Naive thymus-derived CD8-positive, alpha-beta T cell (primary cell): ENCODE data around the gene ESYT2. TPM values are rescaled to one million over a fixed set of nuclear protein-coding genes. Genes with fewer than 3 reads are reported as not detected.

Source experiments
- ATAC-seq, 2 donors: fragments of 150-1000 bp; cut with Tn5 transposase in 1 of 2; sonication (Bioruptor Pico), chemical (Tn5 transposase) in 1 of 2; 1 replicate in 1 of 2; 2 replicates in 1 of 2; pipeline ENCODE4 v1.10.0; 2021; ENCODE audit warnings: mild to moderate bottlenecking in 2 of 2, moderate library complexity in 2 of 2
- POLR2A ChIA-PET: fragments of 350-600 bp; sonication (Branson Sonifier 250); formaldehyde crosslinking; loops from one replicate; lab custom pipeline; 2021; ENCODE audit warnings: antibody characterized with exemption; lab: Charles Lee
- DNase-seq, 10 donors: peaks; one replicate each; pipeline versions ENCODE4 v3.0.0 to v3.0.0-alpha.2; 2020 to 2022
- H3K27ac Mint-ChIP-seq, 10 donors: one replicate each; pipeline ENCODE4 v1.8.0; 2020 to 2022; ENCODE audit warnings: mild to moderate bottlenecking in 10 of 10, mixed read lengths in 10 of 10, moderate library complexity in 4 of 10, inconsistent platforms in 1 of 10
- H3K27me3 Mint-ChIP-seq, 5 donors: one replicate each; pipeline ENCODE4 v1.8.0; 2021 to 2022; ENCODE audit warnings: mixed read lengths in 5 of 5
- H3K36me3 Mint-ChIP-seq, 3 donors: one replicate each; pipeline ENCODE4 v1.8.0; 2020 to 2022; ENCODE audit warnings: mixed read lengths in 3 of 3, mild to moderate bottlenecking in 2 of 3, inconsistent platforms in 1 of 3
- H3K4me1 Mint-ChIP-seq, 4 donors: one replicate each; pipeline ENCODE4 v1.8.0; 2021 to 2022; ENCODE audit warnings: mixed read lengths in 4 of 4
- H3K4me3 Mint-ChIP-seq, 10 donors: one replicate each; pipeline ENCODE4 v1.8.0; 2020 to 2022; ENCODE audit warnings: mild to moderate bottlenecking in 10 of 10, mixed read lengths in 10 of 10, moderate library complexity in 6 of 10, inconsistent platforms in 1 of 10
- H3K9me3 Mint-ChIP-seq, 9 donors: one replicate each; pipeline ENCODE4 v1.8.0; 2020 to 2022; ENCODE audit warnings: mixed read lengths in 9 of 9, mild to moderate bottlenecking in 3 of 9, inconsistent platforms in 1 of 9, moderate library complexity in 1 of 9
- polyA plus RNA-seq, 3 donors: library from polyadenylated mRNA; unstranded; fragments of 300-500 nt; fragmentation: Illumina TruSeq; gene quantifications; one replicate each; pipeline ENCODE4 v1.2.3, GENCODE V29; 2021
- total RNA-seq, 8 experiments: library from RNA in 2 of 8; stranded (reverse) in 2 of 8; gene quantifications; one replicate each; pipeline ENCODE4 v1.2.3 and lab custom pipeline; 2021 to 2026

ESYT2 gene
- total and polyA plus RNA-seq, 5 experiments from 2014 or later: 58.6 to 105 (median 93.3) TPM

GRCh38 chr7:158776474-158776873 is 52.8 kb downstream of the ESYT2 start:
- peaks cover 25 to 47% (median 32%) of the 10 kb centered on the region in 4 donors for H3K4me1 Mint-ChIP-seq
- DNase-seq: no peak
- H3K27ac Mint-ChIP-seq: peak overlapping the region in 6 of 10 donors; percentile 22 to 82 (median 37)
- H3K27me3 Mint-ChIP-seq: no peaks in the 10 kb centered on the region
- peaks cover 5 to 61% (median 33%) of the 10 kb centered on the region in 3 donors for H3K36me3 Mint-ChIP-seq
- no peaks in the 10 kb centered on the region for H3K9me3 Mint-ChIP-seq
- no peak overlapping the region for H3K4me3 Mint-ChIP-seq
- POLR2A ChIA-PET: interaction anchor here (0.9 to 1.0 kb wide), 2 partner anchors 33 to 200 kb away, joined by 3 to 9 read pairs; no protein-coding TSS in a partner anchor
- no peak for ATAC-seq

GRCh38 chr7:158774952-158775351 is 54.4 kb downstream of the ESYT2 start:
- DNase-seq (no peak), ATAC-seq (no peak)
- peaks cover 25 to 47% (median 32%) of the 10 kb centered on the region in 4 donors for H3K4me1 Mint-ChIP-seq
- POLR2A ChIA-PET: interaction anchor here (0.5 kb wide), 1 partner anchor 132 kb away, joined by 3 read pairs; no protein-coding TSS in a partner anchor
- peaks cover 5 to 65% (median 34%) of the 10 kb centered on the region in 3 donors for H3K36me3 Mint-ChIP-seq
- H3K4me3 Mint-ChIP-seq: peak overlapping the region in 3 of 10 donors; percentile 7 to 43 (median 15)
- no peaks in the 10 kb centered on the region for H3K27me3 Mint-ChIP-seq
- peak overlapping the region in 9 of 10 donors; percentile 31 to 84 (median 62) for H3K27ac Mint-ChIP-seq
- H3K9me3 Mint-ChIP-seq: no peaks in the 10 kb centered on the region

- H3K27ac Mint-ChIP-seq: peak overlapping the region in 1 of 10 donors; percentile 56
- no peaks in the 10 kb centered on the region for H3K9me3 Mint-ChIP-seq
- ATAC-seq: no peak
- DNase-seq: no peak
- POLR2A ChIA-PET: no interaction called here
- H3K4me1 Mint-ChIP-seq: peaks cover 18 to 45% (median 30%) of the 10 kb centered on the region in 4 donors
- no peak overlapping the region for H3K4me3 Mint-ChIP-seq
- no peaks in the 10 kb centered on the region for H3K27me3 Mint-ChIP-seq
- peaks cover 5 to 67% (median 37%) of the 10 kb centered on the region in 3 donors for H3K36me3 Mint-ChIP-seq
These were observed 56.4 kb downstream of the ESYT2 start for GRCh38 chr7:158772916-158773315.

GRCh38 chr7:158771213-158771834 is 58.0 kb downstream of the ESYT2 start:
- H3K4me3 Mint-ChIP-seq: no peak overlapping the region
- peaks cover 11 to 33% (median 25%) of the 10 kb centered on the region in 4 donors for H3K4me1 Mint-ChIP-seq
- peak overlapping the region in 2 of 10 donors; percentile 23 to 69 for H3K27ac Mint-ChIP-seq
- POLR2A ChIA-PET: no interaction called here
- DNase-seq: no peak
- H3K9me3 Mint-ChIP-seq: no peaks in the 10 kb centered on the region
- H3K36me3 Mint-ChIP-seq: peaks cover 0 to 69% (median 30%) of the 10 kb centered on the region in 3 donors
- no peaks in the 10 kb centered on the region for H3K27me3 Mint-ChIP-seq
- ATAC-seq: no peak

GRCh38 chr7:158767707-158768106 is 61.6 kb downstream of the ESYT2 start:
- H3K9me3 Mint-ChIP-seq: no peaks in the 10 kb centered on the region
- H3K4me1 Mint-ChIP-seq: peaks cover 2 to 10% (median 4%) of the 10 kb centered on the region in 4 donors
- H3K4me3 Mint-ChIP-seq: no peak overlapping the region
- DNase-seq (no peak), ATAC-seq (no peak)
- POLR2A ChIA-PET: interaction anchor here (1.2 to 1.6 kb wide), 2 partner anchors 16 to 62 kb away, joined by 3 read pairs; partner anchors contain the start of gene ESYT2
- no peaks in the 10 kb centered on the region for H3K27me3 Mint-ChIP-seq
- peak overlapping the region in 3 of 10 donors; percentile 20 to 61 (median 59) for H3K27ac Mint-ChIP-seq
- H3K36me3 Mint-ChIP-seq: peaks cover 0 to 72% (median 8%) of the 10 kb centered on the region in 3 donors

- Mint-ChIP-seq H3K4me3 (no peak overlapping the region), H3K27ac (peak overlapping the region in 5 of 10 donors; percentile 12 to 59 (median 43)), H3K36me3 (peaks cover 6 to 68% (median 11%) of the 10 kb centered on the region in 3 donors), H3K9me3 (no peaks in the 10 kb centered on the region), H3K4me1 (peaks cover 3 to 17% (median 9%) of the 10 kb centered on the region in 4 donors), H3K27me3 (no peaks in the 10 kb centered on the region)
- ATAC-seq (no peak), DNase-seq (no peak)
- POLR2A ChIA-PET: interaction anchor here (1.6 to 1.7 kb wide), 2 partner anchors 17 to 63 kb away, joined by 3 read pairs; no protein-coding TSS in a partner anchor
These were observed 62.6 kb downstream of the ESYT2 start for GRCh38 chr7:158766570-158767281.

- POLR2A ChIA-PET: interaction anchor here (1.7 kb wide), 1 partner anchor 64 kb away, joined by 6 read pairs; the partner anchor contains the start of gene ESYT2
- Mint-ChIP-seq H3K4me3 (no peak overlapping the region), H3K4me1 (peaks cover 3 to 27% (median 16%) of the 10 kb centered on the region in 4 donors), H3K9me3 (no peaks in the 10 kb centered on the region), H3K27ac (peak overlapping the region in 4 of 10 donors; percentile 43 to 69 (median 46)), H3K27me3 (no peaks in the 10 kb centered on the region), H3K36me3 (peaks cover 6 to 77% (median 11%) of the 10 kb centered on the region in 3 donors)
- no peak for DNase-seq
- ATAC-seq: no peak
These were observed 64.3 kb downstream of the ESYT2 start for GRCh38 chr7:158765020-158765419.

- Mint-ChIP-seq H3K27ac (peak overlapping the region in 4 of 10 donors; percentile 11 to 52 (median 34)), H3K4me3 (no peak overlapping the region), H3K27me3 (no peaks in the 10 kb centered on the region), H3K9me3 (no peaks in the 10 kb centered on the region), H3K4me1 (peaks cover 3 to 27% (median 14%) of the 10 kb centered on the region in 4 donors), H3K36me3 (peaks cover 6 to 87% (median 13%) of the 10 kb centered on the region in 3 donors)
- no peak for DNase-seq
- POLR2A ChIA-PET: interaction anchor here (1.7 kb wide), 1 partner anchor 66 kb away, joined by 6 read pairs; the partner anchor contains the start of gene ESYT2
- ATAC-seq: no peak
These were observed 65.8 kb downstream of the ESYT2 start for GRCh38 chr7:158763454-158764033.

GRCh38 chr7:158761945-158762344 is 67.4 kb downstream of the ESYT2 start:
- Mint-ChIP-seq H3K4me3 (no peak overlapping the region), H3K4me1 (peaks cover 3 to 34% (median 16%) of the 10 kb centered on the region in 4 donors), H3K36me3 (peaks cover 6 to 91% (median 18%) of the 10 kb centered on the region in 3 donors), H3K27ac (peak overlapping the region in 7 of 10 donors; percentile 2 to 64 (median 32)), H3K27me3 (no peaks in the 10 kb centered on the region), H3K9me3 (no peaks in the 10 kb centered on the region)
- no peak for DNase-seq
- POLR2A ChIA-PET: interaction anchor here (0.9 to 1.3 kb wide), 2 partner anchors 9 to 68 kb away, joined by 3 to 4 read pairs; partner anchors contain the start of gene ESYT2
- no peak for ATAC-seq

- peaks cover 0 to 31% (median 16%) of the 10 kb centered on the region in 4 donors for H3K4me1 Mint-ChIP-seq
- no peak overlapping the region for H3K4me3 Mint-ChIP-seq
- DNase-seq (peak in 6 of 10 donors; percentile 18 to 67 (median 30)), ATAC-seq (peak; percentile 66 to 78)
- POLR2A ChIA-PET: interaction anchor here (1.4 kb wide), 1 partner anchor 18 kb away, joined by 3 read pairs; no protein-coding TSS in a partner anchor
- H3K27ac Mint-ChIP-seq: peak overlapping the region in 9 of 10 donors; percentile 28 to 85 (median 47)
- H3K27me3 Mint-ChIP-seq: no peaks in the 10 kb centered on the region
- peaks cover 6 to 89% (median 20%) of the 10 kb centered on the region in 3 donors for H3K36me3 Mint-ChIP-seq
- no peaks in the 10 kb centered on the region for H3K9me3 Mint-ChIP-seq
These were observed 68.4 kb downstream of the ESYT2 start for GRCh38 chr7:158760936-158761335.

- peaks cover 6 to 87% (median 20%) of the 10 kb centered on the region in 3 donors for H3K36me3 Mint-ChIP-seq
- DNase-seq: no peak
- H3K4me1 Mint-ChIP-seq: peaks cover 0 to 31% (median 16%) of the 10 kb centered on the region in 4 donors
- ATAC-seq: no peak
- H3K27ac Mint-ChIP-seq: peak overlapping the region in 3 of 10 donors; percentile 14 to 47 (median 40)
- H3K4me3 Mint-ChIP-seq: no peak overlapping the region
- H3K27me3 Mint-ChIP-seq: no peaks in the 10 kb centered on the region
- POLR2A ChIA-PET: interaction anchor here (0.7 to 1.4 kb wide), 2 partner anchors 18 to 69 kb away, joined by 3 read pairs; partner anchors contain the start of gene ESYT2
- H3K9me3 Mint-ChIP-seq: no peaks in the 10 kb centered on the region
These were observed 68.9 kb downstream of the ESYT2 start for GRCh38 chr7:158760445-158760764.
